HEK293 (cell line): ENCODE results near the gene EIF2AK2.

Experiments used
- CTCF ChIA-PET: fragments of 350-600 bp; formaldehyde crosslinking; extraction: SDS; loops from one replicate; lab custom pipeline; 2021; ENCODE audit warnings: antibody characterized with exemption; lab: Yijun Ruan, JAX
- POLR2A ChIA-PET: fragments of 300-600 bp; formaldehyde crosslinking; extraction: SDS; loops from one replicate; lab custom pipeline; 2020; ENCODE audit warnings: antibody characterized with exemption, inconsistent platforms; lab: Yijun Ruan, JAX
- H3K27ac ChIP-seq: fragments of 200-500 bp; sonication (Bioruptor generic); 2 replicates; pipeline ENCODE4 v1.5.1; 2014; ENCODE audit warnings: low read depth, low read length, control low read depth, inconsistent platforms; ENCODE audit errors: extremely low read depth
- H3K36me3 ChIP-seq, 2 experiments: fragments of 200-500 bp in 1 of 2; sonication (Bioruptor generic) in 1 of 2; 1 replicate in 1 of 2; 2 replicates in 1 of 2; pipeline ENCODE4 v1.5.1; 2014 to 2017; ENCODE audit warnings: inconsistent platforms in 2 of 2, low read length in 2 of 2; ENCODE audit not compliant: control insufficient read depth in 2 of 2, insufficient read depth in 1 of 2
- H3K4me1 ChIP-seq: fragments of 200-500 bp; sonication (Bioruptor generic); 2 replicates; pipeline ENCODE4 v1.5.1; 2014; ENCODE audit warnings: mild to moderate bottlenecking, low read length, inconsistent platforms; ENCODE audit not compliant: control insufficient read depth, insufficient read depth
- H3K4me3 ChIP-seq: 2 replicates; pipeline ENCODE4 v1.5.1; 2011; ENCODE audit warnings: low read depth, mild to moderate bottlenecking, control low read depth, low read length, moderate library complexity
- H3K9me3 ChIP-seq: fragments of 200-500 bp; sonication (Bioruptor generic); 2 replicates; pipeline ENCODE4 v1.5.1; 2014; ENCODE audit warnings: low read depth, low read length, inconsistent platforms; ENCODE audit not compliant: control insufficient read depth, insufficient read depth
- KLF10 ChIP-seq: fragments of 450-650 bp; IDR thresholded peaks from 2 replicates; pipeline ENCODE4 v1.5.1; 2018; ENCODE audit warnings: missing biosample characterization, mild to moderate bottlenecking, missing genetic modification characterization
- WT1 ChIP-seq: fragments of 450-650 bp; formaldehyde crosslinking; IDR thresholded peaks from 2 replicates; pipeline ENCODE4 v1.5.1; 2016; ENCODE audit warnings: missing biosample characterization, missing genetic modification characterization
- ZBTB44 ChIP-seq: fragments of 450-650 bp; IDR thresholded peaks from 2 replicates; pipeline ENCODE4 v1.5.1; 2018; ENCODE audit warnings: missing biosample characterization, mild to moderate bottlenecking, missing genetic modification characterization
- ZBTB48 ChIP-seq: fragments of 450-650 bp; formaldehyde crosslinking; IDR thresholded peaks from 2 replicates; pipeline ENCODE4 v1.5.1; 2016; ENCODE audit warnings: missing biosample characterization, missing genetic modification characterization
- ZBTB8A ChIP-seq: fragments of 450-650 bp; formaldehyde crosslinking; IDR thresholded peaks from 2 replicates; pipeline ENCODE4 v1.5.1; 2016; ENCODE audit warnings: missing biosample characterization, missing genetic modification characterization
- ZFP37 ChIP-seq: fragments of 450-650 bp; formaldehyde crosslinking; IDR thresholded peaks from 2 replicates; pipeline ENCODE4 v1.5.1; 2016; ENCODE audit warnings: missing biosample characterization, missing genetic modification characterization
- ZNF155 ChIP-seq: fragments of 450-650 bp; formaldehyde crosslinking; IDR thresholded peaks from 2 replicates; pipeline ENCODE4 v1.5.1; 2016; ENCODE audit warnings: missing biosample characterization, missing genetic modification characterization
- ZNF488 ChIP-seq: fragments of 450-650 bp; formaldehyde crosslinking; IDR thresholded peaks from 2 replicates; pipeline ENCODE4 v1.5.1; 2016; ENCODE audit warnings: missing biosample characterization, missing genetic modification characterization
- ZNF513 ChIP-seq: fragments of 450-650 bp; IDR thresholded peaks from 2 replicates; pipeline ENCODE4 v1.5.1; 2018; ENCODE audit warnings: missing biosample characterization, missing genetic modification characterization
- ZNF548 ChIP-seq: fragments of 450-650 bp; formaldehyde crosslinking; IDR thresholded peaks from 2 replicates; pipeline ENCODE4 v1.5.1; 2016; ENCODE audit warnings: missing biosample characterization, missing genetic modification characterization
- ZNF558 ChIP-seq: fragments of 450-650 bp; formaldehyde crosslinking; IDR thresholded peaks from 2 replicates; pipeline ENCODE4 v1.5.1; 2016; ENCODE audit warnings: missing biosample characterization, missing genetic modification characterization
- ZNF623 ChIP-seq: fragments of 450-650 bp; formaldehyde crosslinking; IDR thresholded peaks from 2 replicates; pipeline ENCODE4 v1.5.1; 2016; ENCODE audit warnings: missing biosample characterization, missing genetic modification characterization
- ZNF747 ChIP-seq: fragments of 450-650 bp; formaldehyde crosslinking; IDR thresholded peaks from 2 replicates; pipeline ENCODE4 v1.5.1; 2016; ENCODE audit warnings: missing biosample characterization, missing genetic modification characterization
- ZNF843 ChIP-seq: fragments of 450-650 bp; formaldehyde crosslinking; IDR thresholded peaks from 2 replicates; pipeline ENCODE4 v1.5.1; 2016; ENCODE audit warnings: missing biosample characterization, missing genetic modification characterization
- TF ChIP-seq, protein P1 (sequence below): sonication (generic); formaldehyde crosslinking; IDR thresholded peaks from 2 replicates; pipeline ENCODE4 v1.8.1; 2022; ENCODE audit warnings: mild to moderate bottlenecking, moderate library complexity, missing genetic modification reagents
- TF ChIP-seq, protein P2 (sequence below): fragments of 450-650 bp; formaldehyde crosslinking; IDR thresholded peaks from 2 replicates; pipeline ENCODE4 v1.5.1; 2017; ENCODE audit warnings: missing biosample characterization, missing genetic modification characterization

The EIF2AK2 gene

GRCh38 chr2:37061013-37061711 is 95.6 kb downstream of the EIF2AK2 start (continued):
- no peak for TF ChIP-seq ZNF747 (tag by site-specific recombination)
- TF ChIP-seq ZNF488 (tag by site-specific recombination): no peak
- no peak for TF ChIP-seq ZNF513
- TF ChIP-seq, protein P1, sequence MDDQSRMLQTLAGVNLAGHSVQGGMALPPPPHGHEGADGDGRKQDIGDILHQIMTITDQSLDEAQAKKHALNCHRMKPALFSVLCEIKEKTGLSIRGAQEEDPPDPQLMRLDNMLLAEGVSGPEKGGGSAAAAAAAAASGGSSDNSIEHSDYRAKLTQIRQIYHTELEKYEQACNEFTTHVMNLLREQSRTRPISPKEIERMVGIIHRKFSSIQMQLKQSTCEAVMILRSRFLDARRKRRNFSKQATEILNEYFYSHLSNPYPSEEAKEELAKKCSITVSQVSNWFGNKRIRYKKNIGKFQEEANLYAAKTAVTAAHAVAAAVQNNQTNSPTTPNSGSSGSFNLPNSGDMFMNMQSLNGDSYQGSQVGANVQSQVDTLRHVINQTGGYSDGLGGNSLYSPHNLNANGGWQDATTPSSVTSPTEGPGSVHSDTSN (CRISPR knock-in tag): no peak
- no peak for TF ChIP-seq ZFP37 (tag by site-specific recombination)
- TF ChIP-seq ZNF548 (tag by site-specific recombination): no peak

GRCh38 chr2:37060446-37060845 is 96.3 kb downstream of the EIF2AK2 start:
- Histone ChIP-seq H3K9me3 (no peaks in the 10 kb centered on the region), H3K4me3 (no peak overlapping the region), H3K4me1 (no peaks in the 10 kb centered on the region), H3K36me3 (peaks cover 59 to 69% of the 10 kb centered on the region in 2 experiments), H3K27ac (no peak overlapping the region)
- ChIA-PET POLR2A (no interaction called here), CTCF (no interaction called here)
- no peak for TF ChIP-seq WT1
- TF ChIP-seq, protein P2, sequence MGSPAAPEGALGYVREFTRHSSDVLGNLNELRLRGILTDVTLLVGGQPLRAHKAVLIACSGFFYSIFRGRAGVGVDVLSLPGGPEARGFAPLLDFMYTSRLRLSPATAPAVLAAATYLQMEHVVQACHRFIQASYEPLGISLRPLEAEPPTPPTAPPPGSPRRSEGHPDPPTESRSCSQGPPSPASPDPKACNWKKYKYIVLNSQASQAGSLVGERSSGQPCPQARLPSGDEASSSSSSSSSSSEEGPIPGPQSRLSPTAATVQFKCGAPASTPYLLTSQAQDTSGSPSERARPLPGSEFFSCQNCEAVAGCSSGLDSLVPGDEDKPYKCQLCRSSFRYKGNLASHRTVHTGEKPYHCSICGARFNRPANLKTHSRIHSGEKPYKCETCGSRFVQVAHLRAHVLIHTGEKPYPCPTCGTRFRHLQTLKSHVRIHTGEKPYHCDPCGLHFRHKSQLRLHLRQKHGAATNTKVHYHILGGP (tag by site-specific recombination): no peak

DNA sequence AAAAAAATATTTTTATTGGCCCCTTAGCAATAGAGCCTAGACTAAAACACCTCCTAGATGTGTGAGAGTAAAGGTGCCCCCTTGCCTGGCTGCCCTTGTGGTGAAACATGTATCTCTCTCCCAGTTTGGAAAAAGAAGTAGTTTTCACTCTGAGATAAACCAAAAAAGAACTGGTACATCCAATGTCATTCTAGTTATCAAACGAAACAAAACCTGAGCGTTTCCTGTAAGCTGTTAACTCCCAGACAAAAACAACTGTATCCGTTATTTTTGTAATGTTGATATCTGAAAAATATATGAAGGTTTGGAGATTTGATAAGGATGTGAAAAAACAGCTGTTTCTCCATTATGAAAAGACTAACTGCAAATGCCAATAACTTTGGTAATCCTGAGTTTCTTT is 96.9 kb downstream of the EIF2AK2 start:
- Histone ChIP-seq H3K27ac (no peak overlapping the region), H3K4me3 (no peak overlapping the region), H3K9me3 (no peaks in the 10 kb centered on the region)
- CTCF ChIA-PET: no interaction called here
- TF ChIP-seq ZNF623 (no peak), ZNF155 (tag by site-specific recombination) (no peak), ZBTB48 (tag by site-specific recombination) (no peak), ZBTB8A (tag by site-specific recombination) (no peak), KLF10 (no peak)
- TF ChIP-seq, all 188 proteins: peak for 0
- H3K36me3 ChIP-seq: peaks cover 55 to 67% of the 10 kb centered on the region in 2 experiments
- POLR2A ChIA-PET: no interaction called here
- no peaks in the 10 kb centered on the region for H3K4me1 ChIP-seq

GRCh38 chr2:37052600-37053332 is 104.0 kb downstream of the EIF2AK2 start:
- TF ChIP-seq ZBTB44 (tag by site-specific recombination): 0 out of 2 replicates have a peak, but pooled peaks have one; percentile 21
- TF ChIP-seq ZNF843: no peak
- no peak for TF ChIP-seq ZNF558 (tag by site-specific recombination)
- POLR2A ChIA-PET: no interaction called here
- H3K27ac ChIP-seq: no peak overlapping the region
- H3K9me3 ChIP-seq: no peaks in the 10 kb centered on the region
- H3K4me1 ChIP-seq: no peaks in the 10 kb centered on the region
- CTCF ChIA-PET: no interaction called here
- no peak overlapping the region for H3K4me3 ChIP-seq
- peaks cover 28 to 54% of the 10 kb centered on the region in 2 experiments for H3K36me3 ChIP-seq
